HG02840 (cell line): ENCODE data around the gene SIRT3.
"Not testable (repeated sequence)": the region's sequence is repeated elsewhere in the genome, so short reads cannot be mapped to it uniquely, and the experiment has no call there.

Experiments
- ATAC-seq: cut with Tn5 transposase; IDR thresholded peaks from one replicate; pipeline ENCODE4 v1.9.1; 2021; ENCODE audit warnings: mild to moderate bottlenecking, moderate library complexity, moderate number of reproducible peaks; ENCODE audit not compliant: unreplicated experiment, low FRiP score

Gene SIRT3

GRCh38 chr11:244376-244775 is 8.2 kb upstream of the SIRT3 start:
- no peak for ATAC-seq

- no peak for ATAC-seq
Measured at GRCh38 chr11:241634-242033, 5.5 kb upstream of the SIRT3 start.

GRCh38 chr11:240315-240714 is 4.2 kb upstream of the SIRT3 start:
- no peak for ATAC-seq

- ATAC-seq: not testable (repeated sequence)
Measured at GRCh38 chr11:238346-238745, 2.2 kb upstream of the SIRT3 start.

GRCh38 chr11:236774-237767 is 929 bp upstream of the SIRT3 start, which contains the start of gene PSMD13:
PSMD13 (plus strand) TSS chr11:236976; CDS start chr11:237050, 74 bp downstream.
- ATAC-seq: peak; percentile 83

- ATAC-seq: no peak
Measured at GRCh38 chr11:235609-235996, 539 bp downstream of the SIRT3 start.

- ATAC-seq: no peak
Measured at GRCh38 chr11:235180-235579, 962 bp downstream of the SIRT3 start.

GRCh38 chr11:232783-233565 is 3.2 kb downstream of the SIRT3 start:
- no peak for ATAC-seq

GRCh38 chr11:230431-230830 is 5.7 kb downstream of the SIRT3 start:
- no peak for ATAC-seq

GRCh38 chr11:227824-228379 is 8.2 kb downstream of the SIRT3 start:
- ATAC-seq: no peak

GRCh38 chr11:225734-226453 is 10.2 kb downstream of the SIRT3 start:
- ATAC-seq: no peak

GRCh38 chr11:224424-224823 is 11.7 kb downstream of the SIRT3 start:
- no peak for ATAC-seq

- no peak for ATAC-seq
Measured at GRCh38 chr11:223884-224283, 12.3 kb downstream of the SIRT3 start.

- no peak for ATAC-seq
Measured at GRCh38 chr11:223026-223789, 12.9 kb downstream of the SIRT3 start.

- ATAC-seq: no peak
Measured at GRCh38 chr11:221998-222789, 13.9 kb downstream of the SIRT3 start.

- no peak for ATAC-seq
Measured at GRCh38 chr11:221539-221938, 14.6 kb downstream of the SIRT3 start.

- ATAC-seq: not testable (repeated sequence)
Measured at GRCh38 chr11:220641-221215, 15.4 kb downstream of the SIRT3 start.

- no peak for ATAC-seq
Measured at GRCh38 chr11:218815-219593, 17.1 kb downstream of the SIRT3 start.
